Heart left ventricle (tissue), 16 donors: ENCODE measurements around the gene TRRAP. TPM values are rescaled to one million over a fixed set of nuclear protein-coding genes. Genes with fewer than 3 reads are reported as not detected.

Experiments used
- ATAC-seq, 4 donors: fragments of 200-7000 bp; cut with Tn5 transposase; one replicate each; pipeline ENCODE4 v1.9.1; 2020 to 2022; ENCODE audit warnings: moderate library complexity in 4 of 4, mild to moderate bottlenecking in 3 of 4, moderate number of reproducible peaks in 1 of 4
- DNase-seq, 5 donors: peaks; one replicate each; pipeline ENCODE4 v3.0.0-alpha.2; 2020
- H3K27ac ChIP-seq, 12 donors: fragments of 200-600 bp; sonication (generic) in 4 of 12; one replicate each; pipeline versions ENCODE4 v1.5.0 to v1.8.0; 2016 to 2022; ENCODE audit warnings: mild to moderate bottlenecking in 2 of 12
- H3K27me3 ChIP-seq, 9 donors: fragments of 200-600 bp; sonication (generic) in 2 of 9; one replicate each; pipeline versions ENCODE4 v1.5.1 to v1.8.0; 2016 to 2022; ENCODE audit warnings: mild to moderate bottlenecking in 3 of 9
- H3K36me3 ChIP-seq, 9 donors: fragments of 200-600 bp; sonication (generic) in 2 of 9; one replicate each; pipeline versions ENCODE4 v1.5.0 to v1.8.0; 2018 to 2022; ENCODE audit warnings: mild to moderate bottlenecking in 2 of 9
- H3K4me1 ChIP-seq, 12 donors: fragments of 200-600 bp; sonication (generic) in 4 of 12; one replicate each; pipeline versions ENCODE4 v1.5.0 to v1.8.0; 2016 to 2022; ENCODE audit warnings: mild to moderate bottlenecking in 3 of 12
- H3K4me3 ChIP-seq, 12 donors: fragments of 200-600 bp; sonication (generic) in 4 of 12; one replicate each; pipeline versions ENCODE4 v1.5.0 to v1.8.0; 2017 to 2022; ENCODE audit warnings: mild to moderate bottlenecking in 9 of 12, moderate library complexity in 4 of 12
- H3K9me3 ChIP-seq, 12 donors: fragments of 200-600 bp; sonication (generic) in 4 of 12; one replicate each; pipeline versions ENCODE4 v1.5.0 to v1.8.0; 2016 to 2022; ENCODE audit warnings: mild to moderate bottlenecking in 1 of 12
- CTCF ChIP-seq, 12 donors: fragments of 200-600 bp; sonication (generic) in 4 of 12; IDR thresholded peaks; one replicate each; pipeline versions ENCODE4 v1.5.0 to v1.8.0; 2018 to 2022; ENCODE audit warnings: antibody characterized with exemption in 12 of 12, mild to moderate bottlenecking in 5 of 12
- POLR2A ChIP-seq, 2 donors: fragments of 450-650 bp; IDR thresholded peaks; one replicate each; pipeline ENCODE4 v1.6.1; 2017; ENCODE audit warnings: antibody characterized with exemption in 2 of 2, mild to moderate bottlenecking in 2 of 2, moderate library complexity in 2 of 2
- WGBS, 4 donors: extraction: QIAGEN DNeasy Blood & Tissue Kit in 2 of 4; methylation state at CpG; one replicate each; pipeline versions ENCODE4 v1.1.5 to v1.1.7; 2013 to 2018; 5-methylcytosine and 5-hydroxymethylcytosine counted together
- intact Hi-C, 10 donors: fragments of 100-400 bp; cut with DNase I; formaldehyde crosslinking; loops; one replicate each; pipeline versions ENCODE4 v1.11.1 to v1.14.2; 2022
- polyA plus RNA-seq, 2 donors: library from polyadenylated mRNA; stranded (reverse); fragments of 200-250 nt; gene quantifications; one replicate each; pipeline ENCODE4 v1.2.3, GENCODE V29; 2013
- total RNA-seq, 9 donors: library from RNA; depleted of rRNA in 2 of 9; stranded (reverse); fragments of >200 nt in 2 of 9; fragmentation: NEBNext Ultra II Directional in 3 of 9; extraction: Animal tissue kit (Norgen Biotek cat#: 25700) in 3 of 9; gene quantifications; one replicate each; pipeline versions ENCODE4 v1.1.0 to v1.2.4, GENCODE V29; 2016 to 2023
- donor health status: ischemic (EF 13 %, LVEDD 7.1; RV severe dilation, severe dysfunction).
- donor health status: healthy with polysubstance abuse.
- donor health status: DM: no; HTN: yes; CAD: no.
- donor health status: DM: no; HTN: no; CAD: no.
- donor health status: ischemic (EF 25% LVEDD 6.9; RV normal size, moderate dysfunction).
- donor health status: ischemic (EF 25% LVEDD 5.7; RV mildly dilated, moderate dysfunction).
- donor health status: healthy.
- donor health status: DM: yes; HTN: yes; CAD: no.
- donor health status: ischemic (EF 35%, LVEDD 5.7; RV mildly dilated, moderate dysfunction).
- donor health status: nonischemic (EF 11% LVEDD 7.7; RV severe dilation, severe dysfunction).
- donor health status: DM: yes; HTN: yes; CAD: no.
- donor health status: PGD.
- donor health status: ischemic (EF 29% LVEDD 5.4; RV normal size, mild dysfunction).
- donor health status: nonischemic (EF 23%, LVEDD 6.1; RV moderate dilation, normal function).

TRRAP gene
- total and polyA plus RNA-seq, 11 donors: 9.2 to 29.6 (median 21.6) TPM

- Histone ChIP-seq H3K9me3 (peaks cover 0 to 2% (median 0%) of the 10 kb centered on the region in 12 donors), H3K27ac (no peak overlapping the region), H3K27me3 (no peaks in the 10 kb centered on the region), H3K36me3 (peaks cover 0 to 100% (median 98%) of the 10 kb centered on the region in 9 donors), H3K4me3 (no peak overlapping the region), H3K4me1 (peaks cover 0 to 28% (median 6%) of the 10 kb centered on the region in 12 donors)
- ATAC-seq: no peak
- DNase-seq: no peak
- TF ChIP-seq CTCF (IDR thresholded peaks at IDR 0.05): no peak
- TF ChIP-seq POLR2A (IDR thresholded peaks at IDR 0.05): no peak
- WGBS, 4 donors: 91 to 94% (median 93%) methylated on average over 27 to 30 of the region's 30 CpGs
- intact Hi-C loops: loop anchor here in 2 of 10 donors (2.0 to 10.0 kb wide), 2 partner anchors 278 to 380 kb away; no protein-coding TSS in a partner anchor
Observed at GRCh38 chr7:99034932-99035722, 156.8 kb downstream of the TRRAP start.

- WGBS, 4 donors: 89 to 91% (median 89%) methylated on average over 26 of the region's 26 CpGs
- TF ChIP-seq POLR2A (IDR thresholded peaks at IDR 0.05): no peak
- no peak for TF ChIP-seq CTCF (IDR thresholded peaks at IDR 0.05)
- DNase-seq (no peak), ATAC-seq (no peak)
- no peaks in the 10 kb centered on the region for H3K27me3 ChIP-seq
- no peak overlapping the region for H3K4me3 ChIP-seq
- H3K9me3 ChIP-seq: no peaks in the 10 kb centered on the region
- intact Hi-C loops: loop anchor here in 2 of 10 donors (2.0 to 10.0 kb wide), 2 partner anchors 277 to 379 kb away; no protein-coding TSS in a partner anchor
- H3K4me1 ChIP-seq: peaks cover 0 to 28% (median 7%) of the 10 kb centered on the region in 12 donors
- H3K36me3 ChIP-seq: peaks cover 0 to 100% (median 98%) of the 10 kb centered on the region in 9 donors
- peak overlapping the region in 1 of 12 donors; percentile 19 for H3K27ac ChIP-seq
Observed at GRCh38 chr7:99035723-99036545, 157.6 kb downstream of the TRRAP start.

GRCh38 chr7:99036546-99037111 lies 158.3 kb downstream of the TRRAP start:
- DNase-seq (peak in 1 of 5 donors; percentile 39), ATAC-seq (peak in 3 of 4 donors; percentile 39 to 64 (median 59))
- H3K4me3 ChIP-seq: no peak overlapping the region

More at GRCh38 chr7:99036546-99037111, 158.3 kb downstream of the TRRAP start:
- Histone ChIP-seq H3K27me3 (no peaks in the 10 kb centered on the region), H3K36me3 (peaks cover 0 to 100% (median 98%) of the 10 kb centered on the region in 9 donors), H3K27ac (peak overlapping the region in 1 of 12 donors; percentile 19), H3K9me3 (no peaks in the 10 kb centered on the region), H3K4me1 (peaks cover 0 to 30% (median 5%) of the 10 kb centered on the region in 12 donors)
- 66 to 79% (median 77%) methylated on average over 11 of the region's 11 CpGs for WGBS, 4 donors
- TF ChIP-seq CTCF (IDR thresholded peaks at IDR 0.05) (peak in 10 of 12 donors; percentile 10 to 52 (median 33)), POLR2A (IDR thresholded peaks at IDR 0.05) (no peak)
- intact Hi-C loops: loop anchor here in 1 of 10 donors (10.0 kb wide), 1 partner anchor 378 kb away; no protein-coding TSS in a partner anchor
